ENCODE data around the gene SLC17A4.

Gene SLC17A4

DNA sequence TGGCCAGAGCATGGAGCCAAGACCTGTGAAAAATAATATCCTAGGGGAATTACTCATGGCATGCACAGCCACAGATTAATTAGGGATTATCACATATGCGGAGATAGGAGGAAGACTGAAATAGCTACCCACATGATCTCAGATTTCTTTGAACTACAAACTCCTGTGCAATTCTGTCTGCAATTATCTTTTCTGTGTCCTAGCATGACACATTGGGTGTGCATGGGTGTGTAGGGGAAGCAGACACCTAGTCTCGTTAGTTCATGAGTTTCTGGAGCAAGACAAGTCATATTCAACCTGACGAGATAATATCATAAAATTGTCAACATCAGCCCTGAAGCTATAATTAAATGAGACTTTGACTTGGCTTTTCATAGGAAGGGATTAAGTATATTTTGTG, 3.6 kb upstream of the SLC17A4 start:
- DNase-seq: no peak

DNA sequence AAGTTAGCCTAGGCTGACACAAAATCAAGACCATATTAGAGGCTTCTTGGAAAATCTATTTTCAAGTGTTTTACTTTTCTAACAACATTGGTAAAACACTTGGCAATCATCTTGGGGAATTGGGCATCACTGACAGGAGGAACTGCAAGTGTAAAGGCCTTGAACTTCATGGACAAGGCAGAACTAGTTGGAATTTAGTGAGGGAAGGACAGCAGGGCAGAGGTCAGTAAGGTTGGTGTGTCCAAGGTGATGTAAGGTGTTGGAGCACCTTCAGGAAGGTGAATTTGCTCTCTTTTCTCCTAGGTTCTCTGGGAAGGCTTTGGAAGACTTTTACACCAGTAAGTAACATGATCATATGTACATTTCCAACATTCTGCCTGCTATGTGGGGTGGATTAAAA, 1.5 kb upstream of the SLC17A4 start:
- no peak for DNase-seq

- DNase-seq: no peak
Measured at GRCh38 chr6:25755483-25755882, 941 bp downstream of the SLC17A4 start.

DNA sequence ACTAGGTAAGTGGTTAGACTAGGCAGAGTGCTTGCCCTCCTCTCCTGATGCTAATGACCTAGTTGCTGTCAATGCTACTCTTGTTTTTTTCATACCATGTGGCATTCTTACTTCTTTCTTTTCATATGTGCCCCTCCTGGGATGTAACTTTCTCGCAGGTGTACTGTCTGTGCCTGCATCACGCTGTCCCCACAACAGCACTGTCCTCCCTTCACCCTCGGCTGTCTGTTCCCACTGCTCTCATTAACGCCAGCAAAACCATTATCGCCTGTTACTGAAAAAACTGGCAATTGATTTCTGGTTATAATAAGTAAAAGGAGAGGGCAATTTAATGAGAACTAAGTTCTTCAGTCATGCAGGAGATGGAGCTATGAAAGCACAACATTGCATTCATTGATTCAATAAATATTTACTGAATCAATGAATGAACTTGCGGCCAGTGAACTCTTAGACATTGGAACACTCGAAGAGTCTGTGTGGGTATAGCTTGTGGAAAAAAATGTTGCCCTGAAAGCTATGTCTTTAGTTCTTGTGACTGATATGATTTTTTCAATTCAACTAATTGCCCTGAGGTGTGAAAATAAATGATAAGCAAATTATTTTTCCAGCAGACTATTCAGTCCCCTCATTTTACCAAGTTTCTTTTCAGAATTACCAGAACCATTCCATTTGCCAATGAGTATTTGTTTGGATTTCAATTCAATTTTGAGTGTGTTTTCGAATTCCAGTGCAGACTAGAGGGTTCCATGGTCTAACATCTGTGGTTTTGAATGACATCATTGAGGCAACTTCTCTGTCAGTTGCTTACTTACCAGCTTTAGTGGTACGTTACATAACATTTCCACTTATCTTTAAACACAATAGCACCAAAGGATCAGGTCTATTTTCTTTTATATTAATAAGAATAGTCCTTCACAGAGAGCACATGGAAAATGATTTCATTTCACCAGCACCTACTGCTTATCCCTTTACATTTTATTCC, 2.1 kb downstream of the SLC17A4 start:
- no peak for DNase-seq

- DNase-seq: no peak
Measured at GRCh38 chr6:25757936-25758642, 3.5 kb downstream of the SLC17A4 start.

DNA sequence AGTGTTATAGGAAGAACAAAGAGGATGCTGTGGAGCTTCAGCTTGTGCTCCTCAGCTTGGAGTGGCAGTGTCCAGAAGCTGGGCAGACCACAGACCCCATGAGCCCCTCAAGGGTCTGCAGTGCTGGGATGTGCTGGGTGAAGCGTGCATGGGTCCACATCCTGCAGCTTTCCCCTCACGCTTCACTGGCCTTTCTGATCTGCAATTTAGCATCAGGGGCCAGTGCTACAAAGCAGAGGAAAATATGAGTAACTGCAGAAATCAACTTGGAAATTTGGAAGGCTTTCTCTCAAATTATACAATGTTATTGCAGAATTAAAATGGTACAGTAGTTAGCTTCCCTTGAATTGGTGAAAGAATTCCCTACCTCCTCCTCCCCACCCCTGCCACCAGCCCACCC, 10.1 kb downstream of the SLC17A4 start:
- DNase-seq: no peak

- DNase-seq: no peak
Measured at GRCh38 chr6:25768566-25768965, 14.0 kb downstream of the SLC17A4 start.

- DNase-seq: no peak
Measured at GRCh38 chr6:25769983-25770382, 15.4 kb downstream of the SLC17A4 start.

DNA sequence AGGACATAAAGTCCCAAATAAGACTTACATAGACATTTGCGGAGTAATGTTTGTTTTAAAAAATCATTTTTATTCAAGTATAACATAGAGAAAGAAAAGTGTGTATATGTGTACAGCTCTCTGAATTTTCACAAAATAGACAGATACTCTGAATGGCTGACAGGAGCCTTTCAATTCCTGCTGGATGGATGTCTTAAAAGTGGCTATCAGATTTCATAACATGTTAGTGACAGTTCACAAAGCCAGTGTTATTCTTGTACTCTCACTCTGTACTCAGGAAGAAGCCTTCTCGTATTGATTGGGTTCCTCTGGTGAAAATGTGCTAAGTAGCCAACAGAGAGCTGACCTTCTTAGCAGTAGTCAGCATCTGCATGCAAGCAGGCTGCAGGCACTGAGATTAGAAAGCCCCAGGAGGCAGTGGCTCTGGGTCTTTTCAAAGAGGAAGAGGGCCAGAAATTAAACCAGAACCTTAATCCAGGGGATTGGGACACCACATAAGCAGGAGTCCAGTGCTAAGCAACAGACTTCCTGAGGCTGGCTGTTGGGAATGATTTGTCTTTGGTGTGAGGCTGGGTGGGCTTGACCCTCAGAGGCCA, 19.7 kb downstream of the SLC17A4 start:
- no peak for DNase-seq

DNA sequence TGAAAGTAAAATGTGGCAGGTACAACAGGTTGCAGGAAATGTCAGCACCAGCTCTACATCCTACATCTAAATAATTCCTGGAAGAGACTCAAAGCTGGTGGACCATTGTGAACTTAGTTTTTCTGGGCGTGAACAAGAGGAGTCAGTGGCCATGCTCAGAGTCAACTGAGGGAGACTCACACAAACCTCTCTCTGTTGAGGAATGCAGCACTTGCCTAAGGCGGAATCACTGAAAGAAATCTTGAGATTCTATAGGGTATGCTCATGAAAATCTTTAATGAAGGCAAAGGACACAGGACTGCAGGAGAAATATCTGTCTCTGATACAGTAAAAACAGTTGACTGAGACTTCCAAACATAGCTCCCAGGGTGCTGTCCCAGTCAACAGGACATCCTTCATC, 22.5 kb downstream of the SLC17A4 start:
- DNase-seq: no peak

DNA sequence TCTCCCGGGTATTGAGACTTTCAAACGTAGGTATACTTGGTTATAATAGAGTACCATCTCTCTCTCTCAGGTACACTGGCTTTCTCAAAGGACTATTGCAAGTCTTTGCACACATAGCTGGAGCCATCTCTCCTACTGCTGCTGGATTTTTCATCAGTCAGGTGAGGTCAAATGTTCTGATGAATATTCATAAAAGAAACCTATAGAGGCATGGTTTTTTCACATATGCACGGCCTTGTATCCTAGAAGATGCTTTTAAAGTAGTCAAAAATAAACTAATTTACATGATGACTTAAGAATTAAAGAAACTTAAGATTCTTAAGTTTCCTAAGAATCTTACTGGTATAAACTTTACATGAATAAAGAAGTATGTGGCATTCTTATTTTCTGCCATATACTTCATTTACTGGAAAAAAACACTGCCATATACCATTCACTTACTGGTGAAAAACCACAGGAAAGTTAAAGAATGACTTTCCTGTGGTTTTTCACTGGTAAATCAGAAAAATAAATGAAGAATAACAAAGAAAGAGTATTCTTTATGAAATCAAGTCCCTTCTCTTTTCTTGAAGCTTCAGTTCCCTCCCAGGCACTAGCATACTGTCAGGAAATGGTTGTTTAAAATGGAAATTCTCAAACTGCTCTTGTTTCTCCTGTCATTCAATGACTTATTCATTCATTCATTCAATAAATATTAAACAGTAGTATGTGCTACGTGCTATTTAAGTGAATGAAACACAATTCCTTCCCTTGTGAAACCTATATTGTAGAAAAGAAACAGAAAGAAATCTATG, 23.5 kb downstream of the SLC17A4 start:
- no peak for DNase-seq

DNA sequence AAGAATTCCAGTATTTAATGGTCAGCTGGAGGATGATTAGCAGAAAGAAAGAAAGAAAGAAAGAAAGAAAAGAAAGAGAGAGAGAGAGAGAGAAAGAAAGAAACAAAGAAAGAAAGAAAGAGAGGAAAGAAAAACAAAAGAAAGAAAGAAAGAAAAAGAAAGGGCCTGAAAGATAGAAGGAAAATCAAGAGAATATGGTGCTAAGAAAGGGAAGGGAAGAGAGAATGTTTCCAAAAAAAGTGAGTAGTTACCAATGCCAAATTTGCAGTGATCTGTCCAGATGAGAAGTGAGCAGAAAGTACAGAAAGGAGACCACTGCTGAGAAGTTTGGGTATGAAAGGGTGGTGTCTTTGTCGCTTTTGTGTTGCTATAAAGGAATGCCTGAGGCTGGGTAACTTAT, 26.6 kb downstream of the SLC17A4 start:
- DNase-seq: no peak

GRCh38 chr6:25787428-25787827, 32.9 kb downstream of the SLC17A4 start:
- no peak for DNase-seq

DNA sequence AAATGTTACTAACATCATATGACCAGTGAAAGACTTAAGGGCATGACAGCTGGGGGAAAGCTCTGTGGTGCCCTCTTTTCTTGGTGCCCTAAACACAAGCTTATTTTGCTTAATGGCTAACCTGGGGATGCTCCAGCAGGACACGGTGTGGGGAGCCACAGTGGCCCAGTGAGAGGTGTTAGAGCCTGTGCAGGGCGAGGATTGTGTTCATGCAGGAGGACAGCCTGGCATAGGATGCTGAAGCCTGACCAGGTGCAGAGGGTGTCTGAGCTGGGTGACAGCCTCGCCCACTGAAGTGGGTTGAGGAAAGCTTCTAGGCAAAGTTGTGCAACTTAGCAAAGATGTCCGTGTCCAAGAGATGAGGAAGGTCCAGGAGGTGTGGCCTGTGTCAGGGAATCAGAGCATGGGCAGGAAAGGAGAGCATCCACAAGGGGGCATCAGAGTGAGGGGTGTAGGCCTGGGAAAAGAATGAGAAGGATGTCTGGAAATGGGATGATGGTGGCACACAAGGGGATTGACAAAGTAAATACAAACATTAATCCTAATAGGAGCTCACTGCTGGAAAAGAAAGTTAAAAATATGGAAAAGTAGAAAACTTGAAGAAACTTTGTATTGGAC, 33.9 kb downstream of the SLC17A4 start:
- peak in 1 of 2 experiments; percentile 52 for DNase-seq

DNA sequence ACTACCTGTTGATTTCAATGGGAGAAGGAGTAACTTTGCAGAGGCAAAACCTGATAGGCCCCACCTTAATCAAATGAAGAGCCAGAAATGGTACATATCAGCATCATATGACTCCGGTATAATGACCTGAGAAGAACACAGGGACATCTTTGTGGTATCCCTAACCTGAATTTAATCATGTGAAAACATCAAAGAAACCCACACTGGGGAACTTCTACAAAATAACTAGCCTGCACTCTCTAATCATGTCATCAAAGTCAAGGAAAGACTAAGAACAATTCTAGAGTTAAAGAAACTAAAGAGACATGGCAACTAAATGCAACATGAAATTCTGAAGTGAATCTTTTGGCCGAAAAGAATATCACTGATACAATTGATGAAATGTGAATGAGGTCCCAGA, 34.9 kb downstream of the SLC17A4 start:
- no peak for DNase-seq

DNA sequence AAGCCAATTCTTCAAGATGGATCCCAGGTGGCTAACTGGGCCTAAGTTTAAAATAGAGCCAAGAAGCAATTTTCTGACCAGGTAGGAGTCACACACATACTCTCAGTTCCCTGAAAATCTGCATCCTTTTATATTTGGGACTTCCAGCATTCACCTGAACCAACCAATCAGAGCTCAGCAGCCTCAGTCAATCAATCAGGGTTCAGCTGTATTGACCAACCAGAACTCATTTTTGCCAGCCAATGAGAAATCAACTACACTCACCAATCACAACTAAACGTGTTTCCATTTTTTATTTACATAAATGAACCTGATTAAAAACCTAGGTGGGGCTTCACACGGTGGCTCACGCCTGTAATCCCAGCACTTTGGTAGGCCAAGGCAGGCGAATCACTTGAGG, 37.5 kb downstream of the SLC17A4 start:
- no peak for DNase-seq

DNA sequence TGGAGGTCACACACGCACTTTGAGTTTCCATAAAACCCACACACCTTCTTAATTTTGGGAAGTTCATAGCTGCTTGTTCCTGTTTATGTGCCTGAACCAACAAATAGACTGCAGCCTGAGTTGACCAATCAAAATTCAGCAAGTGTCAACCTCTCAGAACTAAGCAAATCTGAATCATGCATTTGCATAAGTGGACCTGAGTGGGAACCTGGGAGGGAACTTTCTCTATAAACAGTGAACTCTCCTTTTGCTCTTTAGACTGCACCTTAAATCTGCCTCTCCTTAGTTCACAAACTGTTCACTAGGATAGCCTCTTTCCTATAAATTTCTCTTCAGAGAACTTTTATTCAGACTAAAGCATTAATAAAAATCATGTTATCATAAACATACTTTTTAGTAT, 39.4 kb downstream of the SLC17A4 start:
- peak in 1 of 2 experiments; percentile 12 for DNase-seq

DNA sequence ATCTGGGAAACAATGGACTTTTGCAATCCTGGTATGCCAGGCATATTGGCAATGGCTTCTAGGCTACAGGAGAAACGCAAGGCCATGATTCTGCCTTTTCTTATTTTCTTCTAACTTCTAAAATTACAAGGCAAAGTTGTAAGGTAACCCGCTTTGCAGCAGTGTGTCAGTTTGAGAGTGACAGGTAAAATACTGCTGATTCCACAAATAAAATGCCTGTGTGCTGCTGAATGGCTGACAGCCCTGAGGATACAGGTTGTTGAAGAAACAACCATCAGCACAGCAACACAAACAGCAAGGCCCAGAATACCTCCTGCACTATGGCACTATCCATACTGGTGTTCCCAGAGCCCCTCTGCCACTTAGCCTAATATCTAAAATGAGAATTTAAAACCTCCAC, 40.2 kb downstream of the SLC17A4 start:
- DNase-seq: no peak

- DNase-seq: no peak
Measured at GRCh38 chr6:25801436-25801835, 46.9 kb downstream of the SLC17A4 start.

- no peak for DNase-seq
Measured at GRCh38 chr6:25804804-25805203, 50.3 kb downstream of the SLC17A4 start.

- DNase-seq: no peak
Measured at GRCh38 chr6:25815194-25815593, 60.7 kb downstream of the SLC17A4 start.

GRCh38 chr6:25816252-25816651, 61.7 kb downstream of the SLC17A4 start:
- DNase-seq: no peak
